ENCODE data around the gene UBE2G1.
"Not testable (repeated sequence)": the region's sequence is repeated elsewhere in the genome, so short reads cannot be mapped to it uniquely, and the experiment has no call there.

The UBE2G1 gene

GRCh38 chr17:4366327-4367063 lies at the start of gene UBE2G1:
UBE2G1 (minus strand) TSS chr17:4366675; CDS start chr17:4366316, 359 bp downstream.
- peak; percentile 97 to 99 (median 98) for DNase-seq

GRCh38 chr17:4412933-4413831 lies 46.7 kb upstream of the UBE2G1 start:
- DNase-seq: peak; percentile 84 to 91 (median 90)

GRCh38 chr17:4411201-4411600 lies 44.7 kb upstream of the UBE2G1 start:
- no peak for DNase-seq

GRCh38 chr17:4409659-4410058 lies 43.2 kb upstream of the UBE2G1 start:
- no peak for DNase-seq

- DNase-seq: no peak
Observed at GRCh38 chr17:4407851-4408250, 41.4 kb upstream of the UBE2G1 start.

GRCh38 chr17:4407216-4407615 lies 40.7 kb upstream of the UBE2G1 start:
- no peak for DNase-seq

GRCh38 chr17:4406386-4406785 lies 39.9 kb upstream of the UBE2G1 start:
- no peak for DNase-seq

- DNase-seq: no peak
Observed at GRCh38 chr17:4405699-4406098, 39.2 kb upstream of the UBE2G1 start.

- DNase-seq: no peak
Observed at GRCh38 chr17:4405038-4405669, 38.7 kb upstream of the UBE2G1 start.

GRCh38 chr17:4397840-4398239 lies 31.4 kb upstream of the UBE2G1 start:
- no peak for DNase-seq

- no peak for DNase-seq
Observed at GRCh38 chr17:4395111-4395478, 28.6 kb upstream of the UBE2G1 start.

- no peak for DNase-seq
Observed at GRCh38 chr17:4394208-4395110, 28.0 kb upstream of the UBE2G1 start.

- no peak for DNase-seq
Observed at GRCh38 chr17:4393806-4394205, 27.3 kb upstream of the UBE2G1 start.

- DNase-seq: no peak
Observed at GRCh38 chr17:4389079-4389478, 22.6 kb upstream of the UBE2G1 start.

GRCh38 chr17:4387137-4387536 lies 20.7 kb upstream of the UBE2G1 start:
- no peak for DNase-seq

GRCh38 chr17:4386406-4386805 lies 19.9 kb upstream of the UBE2G1 start:
- no peak for DNase-seq

- DNase-seq: no peak
Observed at GRCh38 chr17:4381690-4382671, 15.5 kb upstream of the UBE2G1 start.

GRCh38 chr17:4378626-4379025 lies 12.2 kb upstream of the UBE2G1 start:
- no peak for DNase-seq

- DNase-seq: not testable (repeated sequence)
Observed at GRCh38 chr17:4377247-4377646, 10.8 kb upstream of the UBE2G1 start.

GRCh38 chr17:4375796-4376440 lies 9.4 kb upstream of the UBE2G1 start:
- DNase-seq: not testable (repeated sequence)

All from activated naive CD4-positive, alpha-beta T cell (primary cell).